K562 (cell line): ENCODE results near the gene C17orf113. TPM values are rescaled to one million over a fixed set of nuclear protein-coding genes. Genes with fewer than 3 reads are reported as not detected.

Experiments
- ATAC-seq: fragments of 200-7000 bp; cut with Tn5 transposase; 3 replicates; pipeline ENCODE4 v1.9.1; 2020; ENCODE audit warnings: moderate library complexity
- BruUV-seq: library from RNA; stranded (reverse); fragments of 400-500 nt; replicated peaks from 2 replicates; lab custom pipeline; 2021; lab: Mats Ljungman, UMichigan
- CTCF ChIA-PET: fragments of 300-600 bp; formaldehyde crosslinking; extraction: SDS; loops from one replicate; lab custom pipeline; 2021; ENCODE audit warnings: low intra/inter-chr PET ratio; lab: Yijun Ruan, JAX
- POLR2A ChIA-PET: fragments of 300-600, 350-650 bp; sonication (Branson Sonifier 250); formaldehyde crosslinking; extraction: SDS; loops from one replicate; lab custom pipeline; 2021; ENCODE audit warnings: antibody characterized with exemption, inconsistent platforms; lab: Yijun Ruan, JAX
- DNase-seq, 4 experiments: peaks; one replicate each; pipeline versions ENCODE4 v3.0.0 to v3.0.0-alpha.2; 2011 to 2018; ENCODE audit warnings: low spot score in 3 of 4, mixed read lengths in 3 of 4; ENCODE audit errors: extremely low read depth in 1 of 4
- FAIRE-seq: peaks from 2 replicates; lab custom pipeline; 2011; peaks lifted over from hg19 to GRCh38; lab: Jason Lieb, UNC
- H2AFZ ChIP-seq: 2 replicates; pipeline ENCODE4 v1.6.0; 2011; ENCODE audit warnings: low read depth, low read length, control low read depth, inconsistent platforms
- H3K27ac ChIP-seq: fragments of 200-600 bp; 3 replicates; pipeline ENCODE4 v1.8.0; 2011; ENCODE audit warnings: low read depth, mild to moderate bottlenecking, control low read depth, inconsistent platforms, low read length, moderate library complexity, mixed read lengths; ENCODE audit errors: extremely low read depth
- H3K27me3 ChIP-seq, 2 experiments: fragments of 300-600 bp in 1 of 2; 2 replicates in 1 of 2; 3 replicates in 1 of 2; pipeline versions ENCODE4 v1.6.0 to v1.8.0; 2011; ENCODE audit warnings: inconsistent platforms in 2 of 2, low read length in 2 of 2, mild to moderate bottlenecking in 1 of 2, mixed read lengths in 1 of 2, moderate library complexity in 1 of 2; ENCODE audit not compliant: control insufficient read depth in 2 of 2, insufficient read depth in 2 of 2
- H3K36me3 ChIP-seq: fragments of 300-600 bp; 3 replicates; pipeline ENCODE4 v1.8.0; 2011; ENCODE audit warnings: mild to moderate bottlenecking, low read length, inconsistent platforms; ENCODE audit not compliant: control insufficient read depth, insufficient read depth
- H3K4me1 ChIP-seq, 2 experiments: fragments of 200-600 bp in 1 of 2; replicated peaks in 1 of 2; 2 replicates in 1 of 2; 3 replicates in 1 of 2; pipeline versions ENCODE4 v1.5.1 to v1.8.0; 2011; ENCODE audit warnings: inconsistent platforms in 2 of 2, low read length in 2 of 2, mild to moderate bottlenecking in 1 of 2, mixed read lengths in 1 of 2, moderate library complexity in 1 of 2; ENCODE audit not compliant: control insufficient read depth in 2 of 2, insufficient read depth in 2 of 2
- H3K4me2 ChIP-seq: 2 replicates; pipeline ENCODE4 v1.6.1; 2011; ENCODE audit warnings: low read length, control low read depth, inconsistent platforms, mixed read lengths; ENCODE audit not compliant: insufficient read depth
- H3K4me3 ChIP-seq: fragments of 200-600 bp; sonication (generic), shearing (Covaris generic); 2 replicates; pipeline ENCODE4 v1.5.1; 2016; ENCODE audit warnings: control low read depth, inconsistent platforms
- H3K79me2 ChIP-seq: fragments of 200-600 bp; 3 replicates; pipeline ENCODE4 v1.8.0; 2011; ENCODE audit warnings: low read length, inconsistent platforms; ENCODE audit not compliant: control insufficient read depth, insufficient read depth
- H3K9ac ChIP-seq, 2 experiments: 2 replicates each; pipeline versions ENCODE4 v1.6.0 to v1.6.1; 2011; ENCODE audit warnings: low read depth in 2 of 2, low read length in 2 of 2, control low read depth in 1 of 2, inconsistent platforms in 1 of 2, mild to moderate bottlenecking in 1 of 2, mixed read lengths in 1 of 2; ENCODE audit not compliant: insufficient read depth in 1 of 2
- H3K9me1 ChIP-seq: one replicate; pipeline ENCODE4 v1.6.0; 2011; ENCODE audit warnings: inconsistent platforms, mild to moderate bottlenecking, low read length, moderate library complexity; ENCODE audit not compliant: control insufficient read depth, insufficient read depth
- H3K9me3 ChIP-seq: replicated peaks from 2 replicates; pipeline ENCODE4 v1.5.1; 2011; ENCODE audit warnings: low read depth, low read length, inconsistent platforms; ENCODE audit not compliant: control insufficient read depth, insufficient read depth
- H4K20me1 ChIP-seq: replicated peaks from 2 replicates; pipeline ENCODE4 v1.6.1; 2011; ENCODE audit warnings: low read length, inconsistent platforms, mixed read lengths; ENCODE audit not compliant: control insufficient read depth, insufficient read depth
- PHB2 ChIP-seq: fragments of 450-650 bp; IDR thresholded peaks from 2 replicates; pipeline ENCODE4 v1.6.1; 2017; ENCODE audit warnings: low read depth
- WGBS: fragments of 100-300 bp; shearing (Covaris generic); methylation state at CpG from one replicate; pipeline ENCODE4 v1.1.6; 2016; ENCODE audit warnings: low coverage, mixed read lengths; ENCODE audit not compliant: insufficient coverage; ENCODE audit errors: missing lambda C conversion rate; 5-methylcytosine and 5-hydroxymethylcytosine counted together
- in situ Hi-C: fragments of 300-500 bp; cut with MboI; formaldehyde crosslinking; loops from 4 replicates; pipeline ENCODE4 v1.15.0; 2018; ENCODE audit warnings: inconsistent platforms, mixed read lengths
- intact Hi-C: fragments of 100-400 bp; cut with micrococcal nuclease; formaldehyde crosslinking; loops from 2 replicates; pipeline ENCODE4 v1.14.2; 2022
- polyA plus RNA-seq, 8 experiments: library from polyadenylated mRNA; depleted of rRNA in 4 of 8; stranded (reverse) in 5 of 8; unstranded in 3 of 8; fragments of >200 nt; fragmentation: Nextera tagmentation in 2 of 8; fragmentation: Illumina TruSeq in 1 of 8; extraction: Ambion mirVana in 2 of 8; extraction: Trizol in 1 of 8; gene quantifications; 2 replicates each; pipeline versions ENCODE4 v1.2.1 to v1.2.3, GENCODE V29; 2011 to 2014; ENCODE audit warnings: inconsistent platforms in 1 of 8, missing spikeins in 1 of 8
- total RNA-seq, 7 experiments: library from RNA; depleted of rRNA in 6 of 7; stranded (reverse); fragments of >200 nt in 6 of 7; fragmentation: Illumina TruSeq in 2 of 7; extraction: Trizol in 2 of 7; gene quantifications; 2 replicates each; pipeline versions ENCODE4 v1.2.1 to v1.2.3, GENCODE V29; 2011 to 2021; ENCODE audit warnings: low replicate concordance in 1 of 7
- TF ChIP-seq, protein P1 (sequence below): fragments of 200-800 bp; sonication (Bioruptor generic); IDR thresholded peaks from 2 replicates; pipeline ENCODE4 v1.6.1; 2017; ENCODE audit warnings: missing genetic modification characterization, missing compliant biosample characterization

C17orf113 gene
- total and polyA plus RNA-seq, 9 of the 15 experiments (the other 6 are each of a cell fraction or from before 2014, with no cell fraction given) = 0.10 to 1.2 (median 0.31) TPM

DNA sequence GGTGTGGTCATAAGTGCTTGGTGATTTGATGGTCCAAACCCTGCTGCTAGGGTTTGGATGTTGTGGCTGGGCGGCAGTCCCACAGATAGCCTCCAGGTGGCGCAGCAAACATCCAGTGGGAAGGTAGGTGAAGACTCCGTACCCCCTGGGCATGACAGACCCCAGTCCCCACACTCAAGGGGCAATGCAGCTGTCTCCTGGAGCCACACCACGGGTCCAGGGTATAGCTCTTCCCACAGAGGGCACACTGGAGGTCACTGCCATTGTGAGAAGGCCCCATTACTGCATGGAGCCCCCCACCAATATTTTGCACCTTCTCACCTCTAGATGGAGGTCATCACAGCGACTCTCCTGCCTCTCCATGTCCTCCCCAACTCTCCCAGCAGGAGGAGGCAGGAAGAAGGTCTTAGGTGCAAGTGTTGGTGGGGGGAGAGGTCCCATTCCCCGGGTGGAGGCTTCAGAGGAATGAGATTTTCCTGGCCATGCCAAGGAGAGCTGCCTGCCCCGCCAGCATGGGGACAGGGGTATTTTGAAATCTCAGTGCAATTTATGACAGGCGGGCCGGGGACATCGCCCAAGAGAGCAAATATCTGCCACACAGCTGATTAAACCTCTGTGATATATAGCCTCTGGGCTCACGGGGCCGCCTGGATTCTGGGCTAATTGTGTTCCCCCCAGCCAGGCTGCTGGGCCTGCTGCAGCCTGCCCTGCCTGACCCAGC is 17.1 kb upstream of the C17orf113 start (continued):
- no peak for TF ChIP-seq PHB2

- no peaks in the 10 kb centered on the region for H3K27me3 ChIP-seq
- TF ChIP-seq, protein P1, sequence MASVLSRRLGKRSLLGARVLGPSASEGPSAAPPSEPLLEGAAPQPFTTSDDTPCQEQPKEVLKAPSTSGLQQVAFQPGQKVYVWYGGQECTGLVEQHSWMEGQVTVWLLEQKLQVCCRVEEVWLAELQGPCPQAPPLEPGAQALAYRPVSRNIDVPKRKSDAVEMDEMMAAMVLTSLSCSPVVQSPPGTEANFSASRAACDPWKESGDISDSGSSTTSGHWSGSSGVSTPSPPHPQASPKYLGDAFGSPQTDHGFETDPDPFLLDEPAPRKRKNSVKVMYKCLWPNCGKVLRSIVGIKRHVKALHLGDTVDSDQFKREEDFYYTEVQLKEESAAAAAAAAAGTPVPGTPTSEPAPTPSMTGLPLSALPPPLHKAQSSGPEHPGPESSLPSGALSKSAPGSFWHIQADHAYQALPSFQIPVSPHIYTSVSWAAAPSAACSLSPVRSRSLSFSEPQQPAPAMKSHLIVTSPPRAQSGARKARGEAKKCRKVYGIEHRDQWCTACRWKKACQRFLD = no peak
- TF ChIP-seq, all 486 proteins: peak for 0
- in situ Hi-C loops (no loop called here), intact Hi-C loops (no loop called here)
- Histone ChIP-seq H3K4me3 (no peak overlapping the region), H3K36me3 (no peaks in the 10 kb centered on the region), H4K20me1 (no peaks in the 10 kb centered on the region), H2AFZ (no peak overlapping the region), H3K9me3 (no peaks in the 10 kb centered on the region), H3K9me1 (no peaks in the 10 kb centered on the region), H3K4me1 (peaks cover 0 to 19% of the 10 kb centered on the region in 2 experiments; a peak in 3 of 5 replicates), H3K9ac (no peak overlapping the region), H3K27ac (no peak overlapping the region), H3K4me2 (no peak overlapping the region), H3K79me2 (no peaks in the 10 kb centered on the region)
- DNase-seq (no peak), FAIRE-seq (no peak), ATAC-seq (no peak)
- ChIA-PET POLR2A (interaction anchor here (0.5 to 0.6 kb wide), 4 partner anchors 17 to 1846 kb away, joined by 3 to 4 read pairs (median 3); partner anchors contain the start of genes KCNH4 and WIPF2), CTCF (interaction anchor here (0.8 kb wide), 1 partner anchor 51 kb away, joined by 3 read pairs; no protein-coding TSS in a partner anchor)
- BruUV-seq = no TSS peak
- WGBS = 12% methylated on average over 2 of the region's 2 CpGs
These were observed 14.8 kb upstream of the C17orf113 start for GRCh38 chr17:42065201-42065600.
